HG03460 (cell line): ENCODE data around the gene CCNL2.
"Not testable (repeated sequence)": the region's sequence is repeated elsewhere in the genome, so short reads cannot be mapped to it uniquely, and the experiment has no call there.

ENCODE experiments used
- ATAC-seq: cut with Tn5 transposase; IDR thresholded peaks from one replicate; pipeline ENCODE4 v1.9.1; 2021; ENCODE audit not compliant: unreplicated experiment

CCNL2 gene

DNA sequence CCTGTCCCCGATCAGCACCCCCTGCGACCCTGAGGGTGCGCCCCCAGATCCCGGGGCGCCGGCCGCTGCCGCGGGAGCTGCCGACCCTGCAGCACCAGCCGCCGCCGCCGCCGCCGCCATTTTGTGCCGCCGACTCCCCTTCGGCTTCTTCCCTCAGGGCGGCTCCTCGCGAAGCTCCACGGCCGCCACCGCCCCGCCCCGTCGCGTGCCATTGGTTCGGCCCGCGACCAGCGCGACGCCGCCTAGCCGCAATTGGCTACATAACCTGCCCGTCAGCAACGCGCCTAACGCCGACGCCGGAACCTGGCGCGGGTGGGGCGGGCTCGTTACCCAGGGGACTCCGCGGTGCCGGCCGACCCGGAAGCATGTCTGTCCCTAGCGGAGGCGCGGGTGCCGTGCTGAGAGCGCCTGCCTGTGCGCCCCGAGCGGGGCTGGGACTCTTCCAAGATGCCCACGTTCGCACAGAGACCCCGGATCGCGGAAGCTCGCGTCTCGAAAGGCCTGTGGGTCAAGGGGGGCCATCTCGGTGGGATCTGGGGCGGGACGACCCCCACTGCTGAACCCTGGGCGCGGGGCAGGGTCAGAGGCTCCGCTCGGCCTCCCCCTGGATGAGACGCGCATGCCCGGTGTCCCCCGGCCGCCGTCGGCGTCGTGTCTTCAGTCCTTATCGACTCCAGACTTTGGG lies at the start of gene CCNL2:
Gene CCNL2 (minus strand): TSS at position 149 of the 685 bp plus-strand sequence. CDS start 29 bp downstream, at position 120.
- peak; percentile 93 for ATAC-seq

DNA sequence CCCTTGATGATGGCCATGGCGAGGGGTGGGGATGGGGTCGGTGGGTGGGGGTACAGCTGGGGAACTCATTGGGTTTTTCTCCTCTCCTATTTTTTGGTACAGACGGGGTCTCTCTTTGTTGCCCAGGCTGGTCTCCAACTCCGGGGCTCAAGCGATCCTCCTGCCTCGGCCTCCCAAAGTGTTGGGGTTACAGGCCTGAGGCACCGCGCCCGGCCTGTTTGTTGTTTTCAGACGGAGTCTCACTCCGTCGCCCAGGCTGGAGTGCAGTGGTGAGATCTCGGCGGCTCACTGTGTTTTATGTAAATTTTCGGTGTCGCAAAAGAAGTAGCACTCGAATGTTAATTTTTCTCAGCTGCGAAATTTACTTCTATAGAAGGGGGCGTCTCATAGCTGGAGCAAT lies 47.5 kb upstream of the CCNL2 start:
- ATAC-seq = not testable (repeated sequence)

DNA sequence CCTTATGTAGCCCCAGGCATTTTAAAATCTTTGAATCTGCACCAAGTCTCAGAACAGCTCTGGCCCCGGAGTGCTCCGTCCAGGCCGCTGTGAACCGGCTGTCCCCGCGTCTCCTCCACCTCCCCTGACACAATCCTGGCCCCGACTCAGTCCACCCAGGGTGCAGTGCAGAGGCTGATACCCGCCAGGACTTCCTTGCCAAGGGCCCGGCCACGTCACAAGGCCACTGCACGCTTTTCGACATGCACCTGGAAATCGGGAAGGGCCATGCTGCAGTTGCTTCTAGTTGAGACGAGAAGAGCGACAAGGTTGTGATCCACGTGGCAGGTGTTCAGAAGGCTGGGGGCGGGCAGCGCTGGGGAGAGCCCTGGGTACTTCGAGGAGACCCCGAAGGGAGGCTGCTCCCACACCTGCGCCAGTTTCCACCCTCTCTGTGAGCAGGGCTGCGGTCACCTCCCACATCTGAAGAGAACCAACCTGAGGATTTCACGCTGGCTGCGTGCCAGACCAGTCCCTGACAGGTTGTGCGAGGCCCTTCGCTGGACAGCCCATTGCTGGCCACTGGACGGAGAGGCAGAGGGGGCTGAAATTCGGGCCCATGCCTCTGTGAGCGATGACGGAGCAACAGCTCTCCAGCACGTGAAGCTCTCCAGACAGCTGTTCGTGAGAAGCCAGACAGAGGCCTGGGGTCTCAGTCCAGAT lies 43.1 kb upstream of the CCNL2 start:
- ATAC-seq = no peak

DNA sequence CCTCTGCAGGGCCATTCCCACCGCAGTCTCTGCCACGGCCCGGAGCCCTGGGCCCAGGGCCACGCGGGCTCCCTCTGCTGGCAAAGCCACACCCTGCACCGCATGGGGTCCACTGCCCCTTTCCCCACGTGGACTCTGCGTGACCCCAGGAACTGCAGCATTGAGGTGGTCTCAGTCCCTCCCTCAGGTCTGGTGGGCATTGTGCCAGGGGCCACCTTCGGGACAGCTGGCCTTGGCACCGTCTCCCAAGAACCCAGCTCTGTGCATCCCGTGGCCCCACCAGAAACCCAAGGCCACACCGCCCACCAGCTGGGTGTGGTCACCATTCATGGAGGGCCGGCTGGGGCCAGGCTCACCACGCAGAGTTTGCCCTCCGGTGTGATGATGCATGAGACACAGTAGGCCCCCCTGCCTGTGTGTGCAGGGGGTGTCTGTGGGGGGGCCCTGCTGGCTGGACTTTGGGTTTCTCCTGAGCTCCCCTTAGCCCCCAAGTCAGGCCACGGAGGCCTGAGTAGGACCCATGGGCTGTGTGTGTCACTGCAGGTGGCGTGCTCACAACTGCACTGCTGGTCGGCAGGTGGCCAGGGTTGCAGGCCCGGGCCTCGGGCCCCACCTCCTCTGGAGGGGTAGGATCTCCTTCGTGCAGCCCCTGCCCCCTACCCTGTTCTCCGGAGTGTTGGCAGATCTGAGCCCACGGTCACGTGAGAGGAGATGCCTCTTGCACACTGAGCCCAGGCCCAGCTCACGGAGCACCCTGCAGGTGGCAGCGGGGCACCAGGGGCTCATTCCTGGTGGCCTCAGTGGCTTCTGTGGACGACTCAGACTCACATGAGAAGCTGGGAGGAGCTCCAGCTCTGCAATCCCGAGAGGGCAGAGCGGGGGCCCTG lies 42.1 kb upstream of the CCNL2 start:
- no peak for ATAC-seq

DNA sequence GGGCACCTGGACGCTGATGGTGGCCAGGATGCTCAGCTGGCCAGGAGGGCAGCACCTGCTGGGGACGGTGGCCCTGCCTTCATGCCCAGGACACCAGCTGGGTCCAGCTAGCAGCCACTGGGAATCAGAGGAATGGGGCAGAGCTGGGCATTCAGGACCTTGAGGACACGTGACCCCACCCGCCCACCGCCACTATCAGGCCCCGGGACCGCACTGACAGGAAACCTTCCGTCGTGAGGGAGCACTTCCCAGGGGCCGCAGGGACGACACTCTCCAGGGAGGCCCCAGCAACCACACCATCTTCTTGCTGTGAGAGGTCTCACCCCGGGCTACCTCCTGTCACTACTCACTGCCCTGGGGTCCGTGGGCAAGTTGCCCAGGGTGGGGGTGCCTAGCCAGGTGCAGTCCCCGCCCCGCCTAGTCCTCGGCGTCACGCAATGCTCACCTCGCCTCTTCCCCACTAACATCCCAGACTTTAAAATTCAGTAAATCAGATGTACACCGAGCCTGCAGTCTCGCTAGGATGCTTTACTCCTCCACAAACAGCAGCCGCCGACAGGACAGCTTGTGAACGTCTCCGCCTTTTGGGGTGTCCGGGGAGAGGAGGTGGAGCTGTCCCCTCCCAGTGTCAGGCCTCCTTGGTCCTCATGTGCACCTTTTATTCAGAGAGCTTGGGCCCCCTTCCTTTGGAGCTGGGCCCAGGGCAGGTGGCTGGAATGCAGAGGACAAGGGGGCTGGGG lies 41.3 kb upstream of the CCNL2 start:
- no peak for ATAC-seq

DNA sequence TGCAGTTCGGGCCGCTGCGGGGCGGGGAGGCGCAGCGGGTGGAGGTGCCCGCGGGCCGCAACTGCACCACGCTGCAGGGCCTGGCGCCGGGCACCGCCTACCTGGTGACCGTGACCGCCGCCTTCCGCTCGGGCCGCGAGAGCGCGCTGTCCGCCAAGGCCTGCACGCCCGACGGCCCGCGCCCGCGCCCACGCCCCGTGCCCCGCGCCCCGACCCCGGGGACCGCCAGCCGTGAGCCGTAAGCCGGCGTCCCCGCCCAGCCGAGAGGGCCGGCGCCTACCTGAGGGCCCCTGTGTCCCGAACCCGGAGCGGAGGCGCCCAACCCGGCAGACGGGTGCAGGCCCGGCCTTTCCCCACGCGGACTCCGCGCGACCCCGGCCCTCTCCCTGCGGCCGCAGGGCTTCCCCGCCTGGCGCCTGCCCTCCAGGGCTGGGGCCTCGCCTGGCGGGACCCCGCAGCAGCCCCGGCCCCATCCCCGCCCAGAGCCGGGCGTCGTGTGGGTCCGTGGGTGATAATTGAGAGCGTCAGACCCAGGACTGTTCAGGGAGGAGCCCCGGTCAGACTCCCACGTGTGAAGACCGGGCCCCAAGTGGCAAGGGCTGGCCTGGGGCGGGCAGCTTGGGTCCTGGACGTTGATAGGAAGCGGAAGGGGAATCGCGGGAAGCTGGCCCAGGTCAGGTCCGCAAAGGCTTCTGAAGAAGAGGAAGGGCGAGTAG lies 40.6 kb upstream of the CCNL2 start:
- ATAC-seq = no peak

DNA sequence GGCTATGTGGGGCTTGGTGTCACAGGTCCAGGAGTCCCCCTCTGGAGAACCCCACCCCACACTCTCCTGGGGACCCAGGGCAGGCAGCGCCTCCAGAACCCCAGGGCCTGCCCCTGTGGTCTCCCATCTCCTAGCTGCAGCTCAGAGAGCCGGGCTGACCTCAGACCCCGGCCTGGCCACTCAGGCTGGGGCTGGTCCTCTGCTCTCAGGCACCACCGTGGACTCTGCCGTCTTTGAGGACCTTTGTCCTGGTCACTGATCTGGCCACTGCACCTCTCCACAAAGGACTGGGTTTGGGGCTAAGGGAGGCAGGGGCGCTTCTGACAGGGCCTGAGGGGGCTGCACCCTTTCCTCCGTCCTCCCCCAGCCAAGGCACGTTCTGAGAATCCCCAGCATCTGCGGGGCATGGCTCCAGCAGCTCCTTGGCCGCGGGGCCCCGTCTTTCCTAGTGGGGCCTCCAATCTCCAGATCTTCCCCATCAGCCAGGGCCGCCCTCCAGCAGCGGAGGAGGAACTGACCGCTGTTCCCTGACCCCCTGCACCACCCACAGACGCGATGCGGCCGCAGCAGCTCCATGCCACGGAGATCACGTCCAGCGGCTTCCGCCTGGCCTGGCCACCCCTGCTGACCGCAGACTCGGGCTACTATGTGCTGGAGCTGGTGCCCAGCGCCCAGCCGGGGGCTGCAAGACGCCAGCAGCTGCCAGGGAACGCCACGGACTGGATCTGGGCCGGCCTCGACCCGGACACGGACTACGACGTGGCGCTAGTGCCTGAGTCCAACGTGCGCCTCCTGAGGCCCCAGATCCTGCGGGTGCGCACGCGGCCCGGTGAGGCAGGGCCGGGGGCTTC lies 39.6 kb upstream of the CCNL2 start:
- no peak for ATAC-seq

DNA sequence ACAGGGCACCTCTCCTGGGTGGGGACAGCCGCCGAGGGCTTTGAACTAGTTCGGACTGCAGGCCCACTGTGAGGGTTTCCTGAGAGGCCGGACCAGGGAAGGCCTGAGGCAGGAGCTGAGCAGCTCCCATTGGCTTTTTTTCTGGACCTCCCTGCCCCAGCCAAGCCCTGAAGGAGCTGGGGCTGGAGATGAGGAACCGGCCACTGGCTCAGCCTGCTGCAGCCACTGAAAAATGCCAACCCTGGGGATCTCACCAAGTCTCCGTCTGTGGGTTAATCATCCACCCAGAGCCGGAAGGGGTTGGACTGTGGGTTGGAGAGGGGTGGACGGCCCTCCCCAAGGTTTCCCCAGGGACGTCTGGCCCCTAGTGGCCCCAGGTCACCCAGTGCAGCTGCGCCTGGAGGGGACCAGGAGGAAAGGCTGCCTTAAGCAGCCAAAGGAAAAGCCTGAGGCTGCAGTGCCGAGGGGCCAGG lies 38.8 kb upstream of the CCNL2 start:
- no peak for ATAC-seq

DNA sequence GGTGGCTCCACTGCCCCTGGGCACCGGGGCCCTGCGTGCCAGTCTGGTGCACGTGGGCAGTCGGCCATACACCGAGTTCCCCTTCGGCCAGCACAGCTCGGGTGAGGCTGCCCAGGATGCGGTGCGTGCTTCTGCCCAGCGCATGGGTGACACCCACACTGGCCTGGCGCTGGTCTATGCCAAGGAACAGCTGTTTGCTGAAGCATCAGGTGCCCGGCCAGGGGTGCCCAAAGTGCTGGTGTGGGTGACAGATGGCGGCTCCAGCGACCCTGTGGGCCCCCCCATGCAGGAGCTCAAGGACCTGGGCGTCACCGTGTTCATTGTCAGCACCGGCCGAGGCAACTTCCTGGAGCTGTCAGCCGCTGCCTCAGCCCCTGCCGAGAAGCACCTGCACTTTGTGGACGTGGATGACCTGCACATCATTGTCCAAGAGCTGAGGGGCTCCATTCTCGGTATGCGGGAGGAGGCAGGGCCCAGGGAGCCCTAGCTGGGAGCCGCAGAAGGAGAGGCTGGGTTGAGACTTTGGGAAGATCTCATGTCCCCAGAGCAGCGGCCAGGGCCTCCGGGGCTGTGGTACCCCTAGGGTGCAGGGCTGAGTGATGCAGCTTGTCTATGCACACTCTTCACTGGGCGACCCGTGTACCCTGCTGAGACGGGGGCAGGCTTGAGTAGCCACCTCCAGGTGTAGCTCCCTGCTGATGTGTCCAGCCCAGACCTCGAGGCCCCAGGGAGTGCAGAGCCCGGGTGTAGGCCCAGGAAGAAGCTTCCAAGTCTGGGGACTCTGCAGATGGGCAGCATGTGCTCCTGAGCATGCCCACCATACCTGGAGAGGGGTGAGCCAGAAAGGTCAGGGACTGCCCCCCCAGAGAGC lies 38.1 kb upstream of the CCNL2 start:
- no peak for ATAC-seq

DNA sequence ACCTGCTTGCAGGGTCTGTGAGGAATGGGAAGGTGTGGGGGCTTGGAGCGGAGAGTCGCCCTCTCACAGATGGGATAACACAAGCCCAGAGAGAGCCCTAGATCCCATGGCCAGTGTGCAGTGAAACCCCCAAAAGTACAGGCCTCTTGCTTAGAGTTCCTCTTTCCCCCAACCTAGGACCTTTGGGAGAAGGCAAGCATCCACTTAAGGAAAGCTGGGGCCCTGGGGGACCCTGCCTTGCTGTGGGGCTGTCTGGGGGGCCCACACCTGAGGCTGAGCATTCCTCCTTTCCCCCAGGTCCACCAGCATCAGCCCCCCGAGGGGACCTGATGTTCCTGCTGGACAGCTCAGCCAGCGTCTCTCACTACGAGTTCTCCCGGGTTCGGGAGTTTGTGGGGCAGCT lies 37.5 kb upstream of the CCNL2 start:
- ATAC-seq = no peak

DNA sequence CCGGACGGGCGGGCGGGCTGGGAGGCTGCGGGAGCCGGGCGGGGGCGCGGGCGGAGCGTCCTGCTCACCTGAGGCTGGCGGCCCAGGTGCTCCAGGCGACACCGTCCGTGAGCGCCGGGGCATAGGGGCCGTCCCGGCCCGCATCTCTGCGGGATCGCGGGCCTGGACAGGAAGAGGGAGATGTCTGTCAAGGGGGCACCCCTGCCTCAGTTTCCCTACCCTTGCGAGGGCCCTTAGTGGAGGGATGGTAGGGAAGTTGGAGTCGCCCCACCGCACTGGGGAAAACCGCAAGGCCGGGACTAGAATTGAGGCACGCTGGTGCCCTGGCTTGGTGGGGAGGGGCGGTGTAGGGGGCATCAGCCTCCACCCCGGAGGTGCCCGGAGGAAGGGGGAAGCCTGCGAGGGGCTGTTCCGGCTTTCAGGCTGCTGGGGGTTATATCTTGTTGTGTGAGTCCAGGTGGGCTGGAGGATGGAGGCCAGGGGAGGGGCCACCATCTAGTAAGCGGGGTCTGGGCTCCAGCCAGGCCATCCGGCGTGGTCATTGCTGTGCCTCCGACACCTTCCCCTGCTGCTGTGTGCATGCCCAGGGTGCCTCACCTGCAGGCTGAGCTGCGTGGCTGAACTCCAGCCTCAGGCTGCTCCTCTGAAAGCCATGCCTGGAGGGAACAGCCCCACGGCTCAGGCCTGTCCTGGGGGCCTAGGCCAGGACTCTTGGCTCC lies 36.9 kb upstream of the CCNL2 start:
- ATAC-seq = no peak

DNA sequence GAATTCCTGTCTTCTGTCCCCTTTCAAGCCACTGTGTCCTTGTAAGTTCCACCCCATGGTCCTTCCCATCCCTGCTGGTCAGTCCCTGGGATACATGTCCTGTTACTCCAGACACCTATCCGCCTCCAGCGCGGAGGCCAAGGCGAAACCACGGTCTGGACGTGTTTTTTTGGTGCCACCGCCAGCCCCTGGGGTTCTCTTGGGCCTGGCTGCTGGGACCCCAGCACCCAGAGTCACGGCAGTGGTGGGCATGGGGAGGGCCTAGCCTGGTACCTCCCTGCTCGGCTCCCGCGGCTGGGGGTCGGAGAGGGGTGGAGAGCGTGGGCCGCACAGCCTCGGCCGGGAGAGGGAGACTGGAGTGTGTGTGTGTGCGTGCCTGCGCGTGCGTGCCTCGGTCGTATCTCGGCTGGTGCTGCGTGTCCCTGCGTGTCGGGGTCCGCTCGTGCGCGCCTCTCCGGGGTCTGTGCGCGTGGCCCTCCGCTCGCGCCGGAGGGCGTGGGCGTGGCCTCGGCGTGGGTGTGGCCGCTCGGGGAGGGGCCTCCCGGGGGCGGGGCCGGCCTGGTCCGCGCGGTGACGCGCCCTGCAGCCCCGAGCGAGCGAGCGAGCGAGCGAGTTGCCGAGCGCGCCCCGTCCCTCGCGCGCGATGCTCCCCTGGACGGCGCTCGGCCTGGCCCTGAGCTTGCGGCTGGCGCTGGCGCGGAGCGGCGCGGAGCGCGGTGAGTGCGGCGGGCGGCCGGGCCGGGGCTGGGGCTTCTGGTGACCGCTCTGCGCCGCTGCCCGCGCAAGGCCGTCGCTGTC lies 36.2 kb upstream of the CCNL2 start, which contains the start of gene VWA1:
Gene VWA1 (plus strand): TSS at position 585 of the 798 bp plus-strand sequence. CDS start 59 bp downstream, at position 644.
- peak; percentile 48 for ATAC-seq

DNA sequence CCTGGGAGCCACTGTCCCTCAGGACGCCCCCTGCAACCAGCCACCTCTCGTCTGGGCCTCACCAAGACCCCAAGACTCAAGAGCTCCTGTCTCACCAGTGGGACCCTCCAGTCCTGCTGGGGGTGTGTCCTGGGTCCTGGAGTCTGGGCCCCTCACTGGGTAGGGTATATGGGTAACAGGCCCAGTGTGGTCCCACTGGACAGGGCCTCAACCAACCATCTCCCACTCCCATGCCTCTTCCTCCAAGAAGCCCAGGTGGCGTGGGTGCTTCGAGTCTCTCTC lies 35.6 kb upstream of the CCNL2 start:
- no peak for ATAC-seq

DNA sequence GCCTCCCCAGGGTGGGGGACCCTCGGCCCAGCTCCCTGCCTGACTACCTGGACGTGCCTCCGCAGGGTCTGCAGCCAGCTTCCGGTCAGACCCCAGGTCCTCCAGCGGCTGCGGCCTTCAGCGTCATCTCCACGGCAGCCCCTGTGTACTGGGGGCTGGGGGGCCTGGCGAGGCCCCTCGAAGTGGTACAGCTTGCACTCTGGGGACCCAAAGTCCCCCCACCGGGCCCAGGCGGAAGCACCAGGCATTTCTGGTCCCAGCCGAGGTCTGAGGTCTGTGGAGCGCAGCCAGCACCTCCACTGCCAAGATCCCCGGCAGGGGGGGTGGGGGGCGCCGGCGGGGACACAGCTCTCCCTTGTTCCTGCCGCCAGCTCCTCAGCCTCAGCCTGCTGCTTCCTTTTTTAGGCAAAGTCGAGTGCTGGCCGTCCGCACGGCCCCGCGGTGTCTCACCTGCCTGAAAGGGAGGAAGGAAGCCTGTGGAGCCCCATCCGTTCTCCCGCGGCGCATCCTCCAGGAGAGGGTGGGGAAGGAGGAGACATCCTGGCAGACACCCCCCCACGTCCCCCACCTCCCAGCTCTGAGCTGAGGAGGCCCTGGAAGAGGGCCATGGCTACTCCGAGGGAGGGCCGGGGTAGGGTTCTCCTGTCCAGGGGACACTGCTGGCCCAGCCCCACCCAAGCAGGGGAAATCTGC lies 35.1 kb upstream of the CCNL2 start:
- no peak for ATAC-seq

DNA sequence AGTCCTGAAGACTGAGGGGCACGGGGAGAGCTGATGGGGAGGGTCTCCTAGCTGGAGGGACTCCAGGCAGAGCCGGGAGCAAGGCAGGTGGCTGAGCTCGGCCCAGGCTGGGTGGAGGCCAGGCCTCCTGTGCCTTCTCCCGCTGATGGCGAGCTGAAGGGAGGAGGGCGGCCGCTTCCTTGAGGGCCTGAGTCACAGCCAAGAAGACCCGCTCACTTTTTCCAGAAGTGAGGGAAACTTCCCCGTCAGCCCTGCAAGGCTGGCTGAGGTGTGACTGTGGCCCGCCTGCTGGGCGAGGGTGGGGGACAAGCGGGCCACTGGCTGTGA lies 34.6 kb upstream of the CCNL2 start:
- ATAC-seq = no peak

DNA sequence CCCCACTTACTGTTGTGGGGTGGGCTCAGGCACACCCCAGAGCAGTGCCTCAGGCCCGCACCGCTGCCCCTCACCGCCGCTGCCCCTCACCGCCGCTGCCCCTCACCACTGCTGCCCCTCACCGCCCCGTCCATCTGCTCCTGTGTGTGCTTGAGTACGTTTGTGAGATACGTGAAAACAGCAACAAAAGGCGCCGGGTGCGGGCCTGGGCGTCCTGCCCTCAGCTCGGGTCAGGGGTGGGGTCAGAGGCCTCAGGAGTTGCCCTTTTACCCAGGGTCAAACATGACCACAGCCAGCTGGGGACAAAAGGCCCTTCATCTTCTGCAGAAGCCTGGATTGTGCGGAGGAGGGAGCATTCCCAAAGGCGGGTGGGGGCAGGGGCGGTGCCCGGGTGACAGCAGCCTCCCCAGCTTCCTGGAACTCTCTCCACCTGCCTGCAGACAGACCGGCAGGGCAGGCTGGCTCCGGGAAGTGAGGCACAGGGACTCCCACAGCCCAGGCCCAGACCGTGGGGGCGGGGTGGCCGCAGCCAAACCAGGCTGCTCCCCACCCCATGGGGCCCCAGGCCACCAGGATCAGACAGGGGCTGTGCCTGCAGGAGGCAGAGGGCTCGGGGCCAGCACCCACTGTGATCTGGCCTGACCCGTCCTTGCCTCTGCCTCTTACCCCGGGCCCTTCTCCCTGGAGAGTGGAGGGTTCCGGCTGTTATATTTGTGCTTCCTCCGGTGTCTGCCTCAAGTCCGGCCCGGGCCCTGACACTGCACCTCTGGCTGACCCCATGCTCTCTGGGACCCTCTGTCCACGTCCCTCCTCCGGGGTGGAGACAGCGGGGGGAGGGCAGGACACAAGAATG lies 34.0 kb upstream of the CCNL2 start:
- ATAC-seq = no peak
